Activated CD4-positive, CD25-positive, alpha-beta regulatory T cell treated with anti-CD3 and anti-CD28 coated beads, Interleukin-2, amount 50 U/mL, for 72 hours (primary cell): Measurements from ENCODE around the gene NME3.

ENCODE experiments used
- DNase-seq: peaks from one replicate; pipeline ENCODE4 v3.0.0; 2021

NME3 gene

GRCh38 chr16:1768061-1768766 is 3.1 kb downstream of the NME3 start:
- no peak for DNase-seq

DNA sequence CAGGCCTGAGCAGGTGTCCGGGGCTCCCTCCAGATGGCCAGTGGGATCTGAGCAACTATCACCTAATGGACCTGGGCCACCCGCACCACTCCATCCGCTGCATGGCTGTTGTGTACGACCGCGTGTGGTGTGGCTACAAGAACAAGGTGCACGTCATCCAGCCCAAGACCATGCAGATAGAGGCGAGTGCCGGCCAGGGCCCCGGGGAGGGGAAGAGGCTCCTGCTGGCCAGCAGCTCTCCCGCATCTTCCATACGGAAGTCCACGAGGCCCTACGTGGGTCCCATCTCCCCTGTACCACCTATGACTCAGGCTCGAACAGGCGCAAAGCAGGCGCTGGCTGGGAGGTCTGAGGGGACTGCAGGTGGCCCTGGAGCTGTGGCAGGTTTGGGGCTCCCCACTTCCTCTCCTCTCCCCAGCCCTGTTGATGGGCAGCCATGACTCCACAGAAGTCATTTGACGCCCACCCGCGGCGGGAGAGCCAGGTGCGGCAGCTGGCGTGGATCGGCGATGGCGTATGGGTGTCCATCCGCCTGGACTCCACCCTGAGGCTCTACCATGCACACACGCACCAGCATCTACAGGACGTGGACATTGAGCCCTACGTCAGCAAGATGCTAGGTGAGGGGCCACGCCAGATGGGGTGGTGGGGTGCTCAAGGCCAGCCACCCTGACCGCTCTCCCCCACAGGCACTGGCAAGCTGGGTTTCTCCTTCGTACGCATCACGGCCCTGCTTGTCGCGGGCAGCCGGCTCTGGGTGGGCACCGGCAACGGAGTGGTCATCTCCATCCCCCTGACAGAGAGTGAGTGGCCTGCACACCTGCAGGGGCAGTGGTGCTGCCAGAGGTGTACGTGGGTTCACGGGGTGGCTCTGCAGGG is 4.0 kb downstream of the NME3 start:
- DNase-seq, result no peak

DNA sequence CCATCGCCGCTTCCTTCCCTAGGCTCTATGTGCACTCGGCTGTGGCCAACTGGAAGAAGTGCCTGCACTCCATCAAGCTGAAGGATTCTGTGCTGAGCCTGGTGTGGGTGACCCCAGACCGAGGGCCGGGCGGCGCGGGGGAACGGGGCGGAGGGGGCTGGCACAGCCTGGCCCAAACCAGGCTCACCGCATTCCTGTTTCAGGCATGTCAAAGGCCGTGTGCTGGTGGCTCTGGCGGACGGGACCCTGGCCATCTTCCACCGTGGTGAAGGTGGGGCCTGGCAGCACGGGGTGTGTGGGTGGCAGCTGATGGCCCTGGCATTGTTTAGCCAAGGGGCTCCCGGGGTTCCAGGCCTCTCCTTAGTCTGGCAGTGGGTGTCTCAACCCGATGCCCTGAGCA is 4.6 kb downstream of the NME3 start:
- no peak for DNase-seq

DNA sequence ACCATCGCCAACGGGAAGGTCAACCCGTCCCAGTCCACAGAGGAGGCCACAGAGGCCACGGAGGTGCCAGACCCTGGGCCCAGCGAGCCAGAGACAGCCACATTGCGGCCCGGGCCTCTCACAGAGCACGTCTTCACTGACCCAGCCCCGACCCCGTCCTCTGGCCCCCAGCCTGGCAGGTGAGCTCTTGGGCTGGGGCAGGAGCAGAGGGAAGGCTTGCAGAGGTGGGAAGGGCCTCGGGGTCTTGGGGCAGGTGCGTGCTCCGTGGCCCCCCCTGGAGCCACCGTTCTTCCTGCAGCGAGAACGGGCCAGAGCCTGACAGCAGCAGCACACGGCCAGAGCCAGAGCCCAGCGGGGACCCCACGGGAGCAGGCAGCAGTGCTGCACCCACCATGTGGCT is 5.1 kb downstream of the NME3 start:
- no peak for DNase-seq

DNA sequence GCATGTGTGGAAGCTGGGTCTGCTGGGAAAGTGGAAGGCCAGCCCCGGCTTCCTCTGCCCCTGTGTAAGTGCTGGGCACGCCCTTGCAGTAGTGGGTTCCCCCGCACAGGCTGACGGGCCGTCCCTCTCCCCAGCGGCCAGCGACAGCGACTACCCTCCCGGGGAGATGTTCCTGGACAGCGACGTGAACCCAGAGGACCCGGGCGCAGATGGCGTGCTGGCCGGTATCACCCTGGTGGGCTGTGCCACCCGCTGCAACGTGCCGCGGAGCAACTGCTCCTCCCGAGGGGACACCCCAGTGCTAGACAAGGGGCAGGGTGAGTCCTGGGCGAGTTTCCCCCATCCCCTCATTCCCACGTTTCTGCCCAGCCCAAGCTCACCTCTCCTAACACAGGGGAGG is 5.5 kb downstream of the NME3 start:
- no peak for DNase-seq

DNA sequence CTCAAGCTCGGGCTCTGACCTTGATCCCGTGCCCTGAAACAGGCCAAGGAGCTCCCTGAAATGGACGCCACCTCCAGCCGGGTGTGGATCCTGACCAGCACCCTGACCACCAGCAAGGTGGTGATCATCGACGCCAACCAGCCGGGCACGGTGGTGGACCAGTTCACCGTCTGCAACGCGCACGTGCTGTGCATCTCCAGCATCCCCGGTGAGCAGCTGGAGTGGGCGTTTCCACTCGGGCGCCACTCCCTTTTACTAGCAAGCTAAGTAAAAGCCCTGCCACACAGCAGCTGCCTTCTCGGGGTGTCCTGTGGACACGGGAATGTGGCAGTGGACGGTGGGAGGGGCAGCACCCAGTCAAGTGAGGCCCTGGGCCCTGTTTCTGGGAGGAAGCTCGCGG is 6.4 kb downstream of the NME3 start:
- no peak for DNase-seq

DNA sequence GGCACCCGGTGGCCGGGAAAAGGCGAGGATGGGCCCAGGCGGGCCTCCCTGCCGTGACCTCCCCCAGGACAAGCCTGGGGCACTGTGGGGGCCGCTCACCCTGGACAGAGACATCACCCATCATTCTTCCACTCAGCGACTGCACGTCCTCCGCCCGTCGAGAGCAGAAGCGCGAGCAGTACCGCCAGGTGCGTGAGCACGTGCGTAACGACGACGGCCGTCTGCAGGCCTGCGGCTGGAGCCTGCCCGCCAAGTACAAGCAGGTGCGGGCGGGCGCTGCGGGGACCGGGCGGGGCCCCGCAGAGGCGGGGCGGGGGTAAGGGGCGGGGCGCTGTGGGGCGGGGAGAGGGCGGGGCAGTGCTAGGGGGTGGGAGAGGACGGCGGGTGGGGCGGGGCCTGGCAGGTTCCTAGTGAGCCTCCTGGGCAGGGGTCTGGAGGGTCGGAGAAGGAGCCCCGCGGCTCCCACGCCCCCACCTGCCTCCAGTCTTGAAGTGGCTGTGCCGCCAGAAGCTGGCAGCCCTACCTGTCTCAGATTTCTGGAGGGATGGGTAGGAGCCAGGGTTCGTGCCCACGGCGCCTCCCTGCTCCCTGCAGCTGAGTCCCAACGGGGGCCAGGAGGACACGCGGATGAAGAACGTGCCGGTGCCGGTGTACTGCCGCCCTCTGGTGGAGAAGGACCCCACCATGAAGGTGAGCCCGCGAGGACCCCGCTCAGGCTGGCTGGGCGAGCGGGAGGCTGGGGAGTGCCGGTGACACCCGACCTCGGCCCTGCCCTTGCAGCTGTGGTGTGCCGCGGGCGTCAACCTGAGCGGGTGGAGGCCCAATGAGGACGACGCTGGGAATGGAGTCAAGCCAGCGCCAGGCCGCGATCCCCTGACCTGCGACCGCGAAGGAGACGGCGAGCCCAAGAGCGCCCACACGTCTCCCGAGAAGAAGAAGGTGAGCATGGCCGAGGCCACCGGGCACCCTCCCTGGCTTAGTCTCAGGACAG is 7.5 kb downstream of the NME3 start:
- DNase-seq, result no peak

- no peak for DNase-seq
Observed at GRCh38 chr16:1762879-1763520, 8.3 kb downstream of the NME3 start.

GRCh38 chr16:1762196-1762878 is 9.0 kb downstream of the NME3 start:
- no peak for DNase-seq

DNA sequence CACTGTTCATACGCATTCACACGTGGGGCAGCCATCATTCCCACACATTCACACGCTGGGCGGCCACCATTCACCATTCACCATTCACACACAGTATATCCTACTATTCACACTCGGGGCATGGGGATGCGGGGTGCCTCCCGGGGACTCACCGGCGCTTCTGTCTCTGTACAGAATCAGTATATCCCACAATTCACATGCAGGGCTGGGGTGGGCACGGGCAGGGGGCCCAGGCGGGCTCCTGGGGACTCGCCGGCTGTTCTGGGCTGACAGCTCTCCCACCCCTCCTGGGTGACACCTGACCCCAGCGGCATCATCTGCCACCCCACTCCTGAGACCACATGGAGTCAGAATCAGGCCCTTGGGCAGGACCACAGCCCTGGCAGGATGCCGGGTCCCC is 9.6 kb downstream of the NME3 start:
- DNase-seq, result no peak

DNA sequence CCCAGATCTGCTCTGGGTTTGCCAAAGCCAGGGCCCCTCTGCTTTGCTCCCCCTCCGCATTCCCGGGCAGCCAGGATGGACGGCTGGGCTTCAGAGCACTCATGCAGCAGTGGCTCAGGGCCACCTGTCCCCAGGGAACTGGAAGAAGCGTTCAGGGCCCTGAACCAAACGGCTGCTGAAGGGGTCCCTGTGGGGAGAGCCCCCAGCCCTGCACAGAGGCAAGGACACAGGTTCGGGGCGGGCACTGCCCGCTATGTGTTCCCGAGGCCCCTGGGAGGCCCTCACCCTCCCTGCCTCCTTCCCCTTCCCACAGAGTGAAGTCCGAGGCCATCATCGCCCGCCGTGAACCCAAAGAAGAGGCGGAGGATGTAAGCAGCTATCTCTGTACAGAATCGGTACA is 10.4 kb downstream of the NME3 start:
- peak; percentile 25 for DNase-seq

DNA sequence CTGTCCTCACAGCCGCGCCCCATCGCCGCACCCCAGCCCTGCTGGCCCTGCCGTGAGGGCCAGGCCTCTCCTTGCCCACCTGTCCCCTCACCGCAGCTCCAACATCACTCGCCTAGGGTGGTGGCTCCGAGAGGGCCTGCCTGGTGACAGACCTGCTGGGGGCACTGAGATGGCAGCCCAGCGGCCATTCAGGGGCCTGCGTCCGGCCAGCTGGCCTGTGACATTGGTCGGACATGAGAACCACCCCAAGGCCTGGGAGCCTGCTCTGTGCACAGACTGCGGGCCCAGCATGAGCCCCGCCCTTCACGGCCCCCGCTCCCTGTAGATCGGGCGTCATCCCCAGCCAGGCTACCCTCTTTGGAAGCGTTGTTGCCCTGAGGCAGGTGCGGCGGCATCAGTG is 11.8 kb downstream of the NME3 start:
- peak; percentile 26 for DNase-seq

DNA sequence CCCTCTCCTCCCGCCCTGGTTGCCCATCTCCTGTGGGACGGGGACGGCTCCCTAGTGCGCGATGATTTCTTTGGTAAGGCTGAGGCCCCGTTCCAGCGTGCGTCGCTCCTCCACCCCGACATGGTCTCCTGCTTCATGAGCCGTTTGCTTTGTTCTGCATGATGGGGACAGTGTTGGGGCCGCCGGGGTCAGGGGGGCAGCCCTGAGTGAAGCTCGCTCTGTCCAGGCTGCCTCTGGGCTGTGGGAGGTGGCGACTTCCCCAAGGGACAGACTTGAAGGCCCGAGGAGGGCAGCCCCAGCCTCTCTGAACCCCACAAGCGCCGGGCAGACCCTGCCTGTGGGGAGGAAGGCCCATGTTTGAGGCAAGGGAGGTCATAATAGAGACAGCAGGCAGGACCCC is 12.4 kb downstream of the NME3 start:
- DNase-seq, result no peak

DNA sequence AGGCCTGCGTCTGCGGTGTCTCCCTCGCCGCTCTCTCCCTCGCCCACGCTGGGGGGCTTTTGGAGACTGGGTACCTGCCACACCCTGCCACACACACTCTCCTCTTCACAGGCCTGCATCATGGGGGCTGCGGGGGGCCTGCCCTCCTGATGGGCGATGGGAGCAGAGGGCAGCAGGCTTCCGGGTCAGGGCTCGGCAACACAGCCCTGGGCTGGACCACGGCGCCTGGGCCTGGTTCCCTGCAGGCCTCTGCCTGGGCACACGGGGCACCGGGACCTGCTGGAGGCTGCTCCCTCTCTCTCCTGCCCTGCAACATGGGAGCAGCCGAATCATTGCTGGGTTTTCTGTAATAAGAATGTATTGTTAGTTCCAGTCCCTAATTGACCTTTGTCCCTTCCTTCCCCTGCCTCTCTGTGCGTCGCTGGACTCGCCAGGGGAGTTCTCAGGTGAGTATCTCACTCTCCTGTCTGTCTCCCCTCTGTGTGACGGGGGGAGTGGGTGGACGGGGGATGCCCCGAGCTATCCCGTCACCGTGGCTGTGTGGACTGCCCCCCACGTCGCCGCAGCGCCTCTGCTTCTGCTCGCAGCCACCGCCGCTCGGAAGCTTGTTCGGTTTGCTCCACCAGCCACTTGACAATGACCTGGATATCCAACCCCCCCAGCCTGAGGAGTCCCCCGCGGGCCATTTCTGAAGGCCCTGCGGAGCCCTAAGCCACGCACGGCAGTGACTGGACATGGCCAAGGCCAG is 13.5 kb downstream of the NME3 start:
- peak; percentile 14 for DNase-seq

- no peak for DNase-seq
Observed at GRCh38 chr16:1754204-1754603, 17.1 kb downstream of the NME3 start.

- no peak for DNase-seq
Observed at GRCh38 chr16:1752853-1753252, 18.5 kb downstream of the NME3 start.

GRCh38 chr16:1751946-1752345 is 19.4 kb downstream of the NME3 start:
- no peak for DNase-seq

DNA sequence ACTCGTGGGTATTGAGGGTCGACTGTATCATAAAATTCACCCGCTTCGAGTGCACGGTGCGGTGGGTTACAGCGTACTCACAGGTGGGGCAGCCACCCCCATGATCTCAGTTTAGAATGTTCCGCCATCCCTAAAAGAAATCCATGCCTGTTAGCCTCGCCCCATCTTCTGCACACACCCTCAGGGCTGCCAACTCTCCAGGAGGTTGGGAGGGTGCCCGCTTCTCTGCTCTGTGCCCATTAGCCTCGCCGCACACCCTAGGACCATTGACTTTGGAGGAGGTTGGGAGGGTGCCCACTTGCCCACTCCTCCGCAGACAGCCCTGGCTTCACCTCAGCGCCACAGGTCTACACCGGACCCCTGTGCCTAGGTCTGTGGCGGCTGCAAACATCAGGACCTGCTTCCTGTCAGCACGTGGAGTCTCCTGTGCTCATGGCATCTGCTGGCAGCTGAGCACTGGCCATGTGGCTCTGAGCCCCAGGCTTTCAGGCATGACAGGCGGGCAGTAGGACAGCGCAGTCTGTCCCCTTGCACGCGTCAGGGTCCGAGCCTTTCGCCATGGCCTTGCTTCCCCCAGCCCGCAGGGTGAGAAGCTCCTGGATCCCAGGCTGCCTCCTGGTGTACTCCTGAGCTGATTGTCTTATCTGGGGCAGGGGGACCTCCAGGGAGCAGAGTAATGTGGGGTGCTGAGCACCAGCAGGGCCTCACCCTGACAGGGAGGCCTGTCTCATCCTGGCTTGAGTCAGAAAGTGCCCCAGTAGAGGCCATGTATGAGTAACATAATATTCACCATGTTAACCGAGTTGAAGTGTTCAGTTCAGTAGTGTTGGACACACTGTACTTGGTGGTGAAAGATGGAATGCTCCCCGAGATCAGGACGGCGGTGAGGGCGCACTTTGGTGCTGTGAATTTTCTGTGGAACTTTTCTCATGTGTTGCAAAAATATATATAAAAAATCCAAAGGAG is 21.9 kb downstream of the NME3 start:
- peak; percentile 23 for DNase-seq

GRCh38 chr16:1747934-1748333 is 23.4 kb downstream of the NME3 start:
- DNase-seq, result no peak

- DNase-seq, result no peak
Observed at GRCh38 chr16:1746693-1747195, 24.6 kb downstream of the NME3 start.
